Measurements from ENCODE around the gene OAS3.
"Not testable (repeated sequence)": the region's sequence is repeated elsewhere in the genome, so short reads cannot be mapped to it uniquely, and the experiment has no call there.

The OAS3 gene

DNA sequence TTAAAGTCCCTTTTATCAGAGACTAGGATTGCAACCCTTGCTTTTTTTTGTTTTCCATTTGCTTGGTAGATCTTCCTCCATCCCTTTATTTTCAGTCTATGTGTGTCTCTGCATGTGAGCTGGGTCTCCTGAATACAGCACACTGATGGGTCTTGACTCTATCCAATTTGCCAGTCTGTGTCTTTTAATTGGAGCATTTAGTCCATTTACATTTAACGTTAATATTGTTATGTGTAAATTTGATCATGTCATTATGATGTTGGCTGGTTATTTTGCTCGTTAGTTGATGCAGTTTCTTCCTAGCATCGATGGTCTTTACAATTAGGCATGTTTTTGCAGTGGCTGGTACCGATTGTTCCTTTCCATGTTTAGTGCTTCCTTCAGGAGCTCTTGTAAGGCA is 18.9 kb downstream of the OAS3 start:
- not testable (repeated sequence) for DNase-seq

DNA sequence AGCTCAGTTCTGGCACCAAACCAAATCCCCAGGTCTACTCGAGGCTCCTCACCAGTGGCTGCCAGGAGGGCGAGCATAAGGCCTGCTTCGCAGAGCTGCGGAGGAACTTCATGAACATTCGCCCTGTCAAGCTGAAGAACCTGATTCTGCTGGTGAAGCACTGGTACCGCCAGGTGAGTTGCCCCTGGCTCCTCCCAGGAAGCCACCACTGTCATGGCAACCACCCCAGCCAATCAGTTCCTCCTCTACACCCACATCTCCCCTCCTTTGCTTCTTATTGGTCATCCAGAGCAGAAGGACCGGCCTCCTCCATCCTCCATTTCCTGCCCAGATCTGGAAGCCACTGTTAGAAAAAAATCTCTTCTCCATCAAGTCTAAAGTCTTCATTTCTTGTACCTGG is 22.8 kb downstream of the OAS3 start:
- DNase-seq = no peak

DNA sequence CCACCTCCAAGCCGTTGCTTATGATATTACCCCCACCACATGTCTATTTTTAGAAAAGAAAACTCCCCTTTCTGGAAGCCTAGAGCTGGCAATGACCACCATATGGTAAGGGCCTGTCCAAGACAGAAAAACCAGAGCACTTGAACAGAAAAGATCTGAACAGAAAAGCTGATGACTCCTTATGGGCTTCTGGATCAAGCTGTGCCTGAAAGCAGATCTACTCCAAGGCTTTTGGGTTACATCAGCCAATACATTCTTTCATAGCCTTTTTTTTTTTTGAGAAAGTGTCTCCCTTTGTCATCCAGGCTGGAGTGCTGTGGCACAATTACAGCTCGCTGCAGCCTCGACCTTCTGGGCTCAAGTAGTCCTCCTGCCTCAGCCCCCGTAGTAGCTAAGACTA is 23.3 kb downstream of the OAS3 start:
- no peak for DNase-seq

DNA sequence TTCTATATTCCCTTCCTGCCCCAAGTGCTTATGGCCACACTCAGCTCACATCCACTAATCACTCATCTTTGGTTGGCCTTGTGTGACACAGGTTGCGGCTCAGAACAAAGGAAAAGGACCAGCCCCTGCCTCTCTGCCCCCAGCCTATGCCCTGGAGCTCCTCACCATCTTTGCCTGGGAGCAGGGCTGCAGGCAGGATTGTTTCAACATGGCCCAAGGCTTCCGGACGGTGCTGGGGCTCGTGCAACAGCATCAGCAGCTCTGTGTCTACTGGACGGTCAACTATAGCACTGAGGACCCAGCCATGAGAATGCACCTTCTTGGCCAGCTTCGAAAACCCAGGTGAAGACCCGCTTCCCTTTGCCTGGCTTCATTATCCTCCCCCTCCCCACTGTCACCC is 24.3 kb downstream of the OAS3 start:
- no peak for DNase-seq

DNA sequence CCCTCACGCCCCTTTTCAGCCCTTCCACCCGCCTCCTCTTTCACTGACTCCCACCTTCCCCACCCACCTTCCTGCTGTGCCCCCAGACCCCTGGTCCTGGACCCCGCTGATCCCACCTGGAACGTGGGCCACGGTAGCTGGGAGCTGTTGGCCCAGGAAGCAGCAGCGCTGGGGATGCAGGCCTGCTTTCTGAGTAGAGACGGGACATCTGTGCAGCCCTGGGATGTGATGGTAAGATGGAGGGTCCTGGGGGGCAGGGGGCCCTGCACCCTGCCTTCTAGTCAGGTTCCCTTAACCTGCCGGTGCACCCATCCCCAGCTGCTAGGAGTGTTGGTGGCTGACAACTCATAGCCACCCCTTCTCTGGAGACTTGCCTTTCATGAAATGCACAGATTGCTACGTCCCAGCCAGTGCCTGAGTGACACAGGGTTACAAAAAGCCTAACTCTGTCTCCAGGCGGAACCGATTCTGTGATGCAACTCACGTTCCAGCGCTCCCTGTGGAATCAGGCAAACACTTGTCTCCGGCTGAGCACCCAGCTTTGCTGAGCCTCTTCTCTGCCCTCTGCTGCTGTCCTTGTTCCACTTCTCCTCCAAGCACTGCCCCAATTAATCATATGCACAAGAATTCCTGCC is 25.1 kb downstream of the OAS3 start:
- no peak for DNase-seq

DNA sequence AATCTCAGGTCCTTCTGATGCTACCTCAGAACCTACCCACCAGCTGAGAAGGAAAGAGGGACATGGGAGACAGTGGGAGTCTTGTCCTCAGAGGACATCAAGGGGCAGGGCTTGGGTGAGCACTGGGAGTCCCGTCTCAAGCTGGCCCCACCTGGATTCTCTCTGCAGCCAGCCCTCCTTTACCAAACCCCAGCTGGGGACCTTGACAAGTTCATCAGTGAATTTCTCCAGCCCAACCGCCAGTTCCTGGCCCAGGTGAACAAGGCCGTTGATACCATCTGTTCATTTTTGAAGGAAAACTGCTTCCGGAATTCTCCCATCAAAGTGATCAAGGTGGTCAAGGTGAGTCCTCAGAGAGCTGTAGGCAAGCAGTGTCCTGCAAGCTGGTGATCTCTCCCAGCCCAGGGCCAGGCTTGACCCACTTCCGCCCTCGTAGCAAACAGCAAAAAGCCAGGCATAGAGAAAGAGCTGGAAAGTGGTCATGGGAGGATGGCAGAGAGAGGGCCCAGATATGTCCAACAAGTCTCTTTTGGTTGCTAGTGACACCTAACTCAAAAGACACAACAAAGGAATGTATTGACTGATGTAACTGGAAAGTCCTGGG is 25.9 kb downstream of the OAS3 start:
- DNase-seq = no peak

DNA sequence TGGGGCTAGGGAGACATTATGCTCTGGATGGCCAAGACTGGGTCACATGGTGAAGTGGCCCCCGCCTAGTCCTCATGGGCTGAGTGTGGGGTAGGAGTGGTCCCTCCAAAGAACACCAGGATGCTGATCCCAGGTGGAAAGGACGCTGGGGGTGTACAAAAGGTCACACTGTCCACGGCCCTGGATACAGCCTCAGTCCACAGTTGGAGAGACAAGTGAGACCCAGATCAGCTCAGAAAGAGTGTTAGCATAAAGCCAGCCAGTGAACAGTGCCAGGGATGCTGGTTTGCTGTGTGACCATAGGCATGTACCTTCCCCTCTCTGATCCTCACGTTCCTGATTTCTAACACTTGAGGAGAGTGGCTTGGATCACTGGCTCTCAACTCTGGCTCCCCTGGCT is 26.6 kb downstream of the OAS3 start:
- no peak for DNase-seq

DNA sequence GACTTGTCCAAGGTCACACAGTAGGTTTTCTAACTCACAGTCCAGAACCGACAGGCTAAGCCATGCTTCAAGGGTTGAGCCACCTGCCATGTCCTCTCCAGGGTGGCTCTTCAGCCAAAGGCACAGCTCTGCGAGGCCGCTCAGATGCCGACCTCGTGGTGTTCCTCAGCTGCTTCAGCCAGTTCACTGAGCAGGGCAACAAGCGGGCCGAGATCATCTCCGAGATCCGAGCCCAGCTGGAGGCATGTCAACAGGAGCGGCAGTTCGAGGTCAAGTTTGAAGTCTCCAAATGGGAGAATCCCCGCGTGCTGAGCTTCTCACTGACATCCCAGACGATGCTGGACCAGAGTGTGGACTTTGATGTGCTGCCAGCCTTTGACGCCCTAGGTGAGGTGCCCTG is 27.4 kb downstream of the OAS3 start:
- no peak for DNase-seq

DNA sequence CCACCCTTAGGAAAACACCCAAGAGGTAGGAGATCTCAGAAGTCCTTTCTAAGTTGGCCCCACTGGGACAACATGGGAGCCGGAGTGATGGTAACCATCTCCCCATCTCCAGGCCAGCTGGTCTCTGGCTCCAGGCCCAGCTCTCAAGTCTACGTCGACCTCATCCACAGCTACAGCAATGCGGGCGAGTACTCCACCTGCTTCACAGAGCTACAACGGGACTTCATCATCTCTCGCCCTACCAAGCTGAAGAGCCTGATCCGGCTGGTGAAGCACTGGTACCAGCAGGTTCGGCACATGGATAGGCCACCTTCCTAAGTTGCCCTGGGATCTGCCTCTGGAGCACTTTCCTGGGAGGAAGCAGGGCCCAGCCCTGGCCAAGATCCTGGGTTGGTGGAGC is 29.0 kb downstream of the OAS3 start:
- no peak for DNase-seq

DNA sequence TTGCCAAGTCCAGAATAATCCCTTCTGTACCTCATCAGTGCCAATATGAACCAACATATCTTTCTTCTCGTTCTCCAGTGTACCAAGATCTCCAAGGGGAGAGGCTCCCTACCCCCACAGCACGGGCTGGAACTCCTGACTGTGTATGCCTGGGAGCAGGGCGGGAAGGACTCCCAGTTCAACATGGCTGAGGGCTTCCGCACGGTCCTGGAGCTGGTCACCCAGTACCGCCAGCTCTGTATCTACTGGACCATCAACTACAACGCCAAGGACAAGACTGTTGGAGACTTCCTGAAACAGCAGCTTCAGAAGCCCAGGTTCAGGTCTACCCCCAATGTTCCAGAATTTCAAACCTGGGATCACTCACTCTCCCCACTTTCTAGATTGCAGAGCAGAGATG is 29.6 kb downstream of the OAS3 start:
- no peak for DNase-seq

DNA sequence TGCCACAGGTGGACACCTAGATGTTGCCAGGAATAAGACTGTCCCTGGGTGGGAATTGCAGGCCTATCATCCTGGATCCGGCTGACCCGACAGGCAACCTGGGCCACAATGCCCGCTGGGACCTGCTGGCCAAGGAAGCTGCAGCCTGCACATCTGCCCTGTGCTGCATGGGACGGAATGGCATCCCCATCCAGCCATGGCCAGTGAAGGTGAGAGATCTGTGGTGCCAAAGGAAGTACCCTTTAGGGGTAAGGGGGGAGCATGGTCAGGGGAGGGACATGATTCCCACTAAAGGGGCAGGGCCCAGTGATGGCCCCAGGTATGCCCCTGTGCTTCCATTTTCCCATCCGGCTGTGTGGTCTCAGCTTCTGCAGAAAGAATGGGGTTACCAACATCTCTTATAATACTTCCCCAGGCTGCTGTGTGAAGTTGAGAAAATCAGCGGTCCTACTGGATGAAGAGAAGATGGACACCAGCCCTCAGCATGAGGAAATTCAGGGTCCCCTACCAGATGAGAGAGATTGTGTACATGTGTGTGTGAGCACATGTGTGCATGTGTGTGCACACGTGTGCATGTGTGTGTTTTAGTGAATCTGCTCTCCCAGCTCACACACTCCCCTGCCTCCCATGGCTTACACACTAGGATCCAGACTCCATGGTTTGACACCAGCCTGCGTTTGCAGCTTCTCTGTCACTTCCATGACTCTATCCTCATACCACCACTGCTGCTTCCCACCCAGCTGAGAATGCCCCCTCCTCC is 31.5 kb downstream of the OAS3 start:
- no peak for DNase-seq

DNA sequence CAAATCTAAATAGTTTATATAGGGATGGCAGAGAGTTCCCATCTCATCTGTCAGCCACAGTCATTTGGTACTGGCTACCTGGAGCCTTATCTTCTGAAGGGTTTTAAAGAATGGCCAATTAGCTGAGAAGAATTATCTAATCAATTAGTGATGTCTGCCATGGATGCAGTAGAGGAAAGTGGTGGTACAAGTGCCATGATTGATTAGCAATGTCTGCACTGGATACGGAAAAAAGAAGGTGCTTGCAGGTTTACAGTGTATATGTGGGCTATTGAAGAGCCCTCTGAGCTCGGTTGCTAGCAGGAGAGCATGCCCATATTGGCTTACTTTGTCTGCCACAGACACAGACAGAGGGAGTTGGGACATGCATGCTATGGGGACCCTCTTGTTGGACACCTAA is 32.1 kb downstream of the OAS3 start:
- DNase-seq = no peak

DNA sequence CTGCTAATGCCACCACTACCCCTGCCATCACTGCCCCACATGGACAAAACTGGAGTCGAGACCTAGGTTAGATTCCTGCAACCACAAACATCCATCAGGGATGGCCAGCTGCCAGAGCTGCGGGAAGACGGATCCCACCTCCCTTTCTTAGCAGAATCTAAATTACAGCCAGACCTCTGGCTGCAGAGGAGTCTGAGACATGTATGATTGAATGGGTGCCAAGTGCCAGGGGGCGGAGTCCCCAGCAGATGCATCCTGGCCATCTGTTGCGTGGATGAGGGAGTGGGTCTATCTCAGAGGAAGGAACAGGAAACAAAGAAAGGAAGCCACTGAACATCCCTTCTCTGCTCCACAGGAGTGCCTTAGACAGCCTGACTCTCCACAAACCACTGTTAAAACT is 33.0 kb downstream of the OAS3 start:
- no peak for DNase-seq

DNA sequence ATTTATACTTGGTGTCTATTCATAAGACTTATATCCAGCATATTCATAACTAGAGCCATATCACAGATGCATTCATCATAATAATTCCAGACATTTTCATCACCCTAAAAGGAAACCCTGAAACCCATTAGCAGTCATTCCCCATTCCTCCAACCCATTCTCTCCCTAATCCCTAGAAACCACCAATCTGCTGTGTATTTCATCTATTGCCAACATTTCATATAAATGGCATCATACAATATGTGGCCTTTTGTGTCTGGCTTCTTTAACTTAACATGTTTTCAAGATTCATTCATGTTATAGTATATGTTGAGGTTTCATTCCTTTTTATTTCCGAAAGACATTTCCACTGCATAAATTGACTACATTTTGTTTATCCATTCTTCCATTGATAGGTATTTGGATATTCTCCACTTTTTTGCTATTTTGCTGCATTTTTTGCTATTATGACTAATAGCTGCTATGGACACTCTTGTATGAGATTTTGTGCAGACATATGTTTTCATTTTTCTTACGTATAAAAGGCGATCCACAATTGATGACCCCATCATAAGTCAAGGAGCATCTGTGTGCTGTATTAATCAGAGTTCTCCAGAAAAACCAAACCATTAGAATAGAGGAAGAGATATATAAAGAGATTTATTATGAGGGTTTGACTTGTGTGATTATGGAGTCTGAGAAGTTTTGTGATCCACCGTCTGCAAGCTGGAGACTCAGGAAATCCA is 34.9 kb downstream of the OAS3 start:
- DNase-seq = no peak

DNA sequence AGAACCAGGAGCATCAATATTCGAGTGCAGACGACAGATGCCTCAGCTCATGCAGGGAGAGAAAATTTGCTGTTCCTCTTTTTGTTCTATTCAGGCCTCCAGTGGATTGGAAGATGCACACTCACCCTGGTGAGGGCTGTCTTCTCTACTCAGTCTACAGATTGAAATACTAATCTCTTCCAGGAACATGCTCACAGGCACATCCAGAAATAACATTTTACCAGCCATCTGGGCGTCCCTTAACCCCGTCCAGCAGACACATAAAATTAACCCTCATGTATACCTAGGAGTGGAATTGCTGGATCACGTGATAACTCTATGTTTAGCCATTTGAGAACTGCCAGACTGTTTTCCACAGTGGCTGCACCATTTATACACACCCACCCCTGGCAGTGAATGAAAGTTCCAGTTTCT is 35.6 kb downstream of the OAS3 start:
- no peak for DNase-seq

DNA sequence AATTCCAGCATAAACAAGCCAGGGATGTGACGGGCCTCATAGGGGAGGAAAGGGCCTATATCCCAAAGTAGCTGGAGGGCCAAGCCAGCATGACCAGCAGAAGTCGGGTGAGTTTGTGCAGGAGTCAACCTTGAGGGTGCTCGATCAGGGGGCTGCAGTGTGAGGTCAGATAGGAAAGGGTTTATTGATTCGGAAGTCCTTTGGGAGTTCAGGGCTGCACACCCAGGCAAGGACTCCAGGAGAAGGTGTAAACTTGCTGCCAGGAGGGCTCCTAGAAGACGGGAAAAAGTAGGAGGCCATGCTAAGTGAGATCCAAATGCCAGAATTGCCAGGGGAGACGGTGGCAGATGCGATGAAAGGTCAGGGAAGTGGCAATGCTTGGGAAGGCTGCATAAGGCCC is 36.6 kb downstream of the OAS3 start:
- no peak for DNase-seq

DNA sequence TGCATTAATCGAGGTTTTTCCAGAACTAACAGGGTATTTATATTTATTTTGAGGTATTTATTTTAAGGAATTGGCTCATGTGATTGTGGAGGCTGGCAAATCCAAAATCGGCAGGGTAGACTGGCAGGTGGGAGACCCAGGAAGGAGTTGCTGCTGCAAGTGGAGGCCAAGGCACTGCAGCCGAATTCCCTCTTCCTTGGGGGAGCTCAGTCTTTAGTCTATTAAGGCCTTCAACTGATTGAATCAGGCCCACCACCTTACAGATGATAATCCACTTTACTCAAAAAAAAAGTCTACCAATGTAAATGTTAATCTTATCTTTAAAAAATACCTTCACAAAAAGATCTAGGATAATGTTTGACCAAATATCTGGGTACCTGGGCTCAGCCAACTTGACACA is 38.9 kb downstream of the OAS3 start:
- DNase-seq = no peak

DNA sequence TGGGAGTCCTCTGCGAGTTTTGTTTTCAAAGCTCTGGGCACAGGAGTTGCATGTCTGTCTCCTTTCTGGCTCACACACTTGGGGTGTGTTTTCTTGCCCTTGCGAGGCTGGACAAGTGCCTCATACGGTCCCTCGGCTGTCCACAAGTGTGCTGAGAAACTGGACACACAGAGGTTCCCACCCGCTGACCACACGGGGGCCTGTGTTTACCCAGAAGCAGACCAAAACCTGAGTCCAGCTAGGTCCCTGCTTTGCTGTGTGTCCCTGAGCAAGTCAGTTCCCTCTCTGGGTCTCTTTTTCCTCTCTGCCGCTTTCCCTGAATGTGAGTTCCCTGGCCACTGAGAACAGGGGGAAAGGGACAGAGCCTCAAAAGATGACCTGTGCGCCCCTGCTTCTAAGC is 39.4 kb downstream of the OAS3 start:
- no peak for DNase-seq

DNA sequence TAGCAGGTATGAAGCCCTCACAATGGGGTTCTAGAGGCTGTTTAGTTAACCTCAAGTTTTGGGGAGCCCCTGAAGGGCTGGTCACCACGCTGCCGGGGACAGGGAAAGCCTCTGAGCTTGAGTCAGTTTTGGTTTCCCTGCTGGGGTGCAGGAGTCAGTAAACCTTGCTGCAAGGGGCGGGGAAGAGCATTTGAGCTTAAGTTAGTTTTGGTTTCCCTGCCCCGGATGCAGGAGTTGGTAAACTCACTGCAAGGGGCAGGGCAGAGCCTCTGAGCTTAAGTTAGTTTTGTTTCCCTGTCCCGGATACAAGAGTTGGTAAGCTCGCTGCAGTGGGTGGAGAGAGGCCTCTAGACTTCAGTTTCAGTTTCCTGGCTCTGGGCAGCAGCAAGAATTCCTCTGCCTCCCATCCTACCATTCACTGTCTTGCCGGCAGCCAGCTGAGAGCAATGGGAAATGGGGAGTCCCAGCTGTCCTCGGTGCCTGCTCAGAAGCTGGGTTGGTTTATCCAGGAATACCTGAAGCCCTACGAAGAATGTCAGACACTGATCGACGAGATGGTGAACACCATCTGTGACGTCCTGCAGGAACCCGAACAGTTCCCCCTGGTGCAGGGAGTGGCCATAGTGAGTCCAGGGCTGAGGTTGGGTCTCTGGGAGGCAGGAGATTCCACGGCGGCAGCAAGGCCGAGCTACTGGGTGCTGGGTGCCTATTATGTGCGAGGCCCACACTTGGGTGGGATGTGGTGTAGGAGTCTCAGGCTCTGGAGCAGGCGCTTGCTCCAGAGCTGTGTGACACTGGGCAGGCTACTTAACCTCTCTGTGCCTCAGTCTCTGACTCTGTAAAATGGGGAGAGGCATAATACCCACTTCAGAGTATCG is 40.1 kb downstream of the OAS3 start, which contains the start of gene OAS2:
Gene OAS2, plus strand, starts transcription at position 357 of the 878 bp plus-strand sequence. Its CDS starts 90 bp downstream, at position 447.
- peak; percentile 49 for DNase-seq

DNA sequence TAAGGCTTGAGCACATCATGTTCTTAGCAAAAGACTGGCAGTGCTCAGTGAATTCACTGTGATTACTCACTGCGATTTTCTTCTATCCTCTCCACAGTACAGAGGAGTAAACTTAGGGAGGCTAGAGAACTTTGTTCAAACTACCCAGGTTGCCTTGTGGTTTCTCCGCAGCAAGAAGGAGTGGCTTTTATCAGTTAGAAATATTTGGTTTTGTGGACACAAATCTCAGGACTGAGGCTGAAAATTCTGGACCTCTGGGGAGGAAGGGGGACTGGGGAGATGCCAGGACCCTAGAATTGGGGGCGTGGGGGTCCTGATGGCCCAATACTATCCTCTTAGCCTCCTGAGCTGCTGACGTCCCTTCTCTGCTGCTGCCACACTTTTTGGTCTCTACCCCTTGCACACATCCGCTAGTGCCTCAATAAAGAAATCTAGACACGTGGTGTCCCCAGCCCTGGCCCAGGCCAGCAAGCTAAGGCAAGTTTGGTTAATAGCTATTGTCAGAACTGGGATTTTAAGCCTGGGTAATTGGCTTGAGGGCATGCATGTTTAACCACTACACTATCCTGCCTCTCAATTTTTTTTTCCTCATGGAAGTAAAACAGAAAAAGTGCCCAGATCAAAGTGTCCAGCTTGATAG is 40.9 kb downstream of the OAS3 start:
- no peak for DNase-seq

DNA sequence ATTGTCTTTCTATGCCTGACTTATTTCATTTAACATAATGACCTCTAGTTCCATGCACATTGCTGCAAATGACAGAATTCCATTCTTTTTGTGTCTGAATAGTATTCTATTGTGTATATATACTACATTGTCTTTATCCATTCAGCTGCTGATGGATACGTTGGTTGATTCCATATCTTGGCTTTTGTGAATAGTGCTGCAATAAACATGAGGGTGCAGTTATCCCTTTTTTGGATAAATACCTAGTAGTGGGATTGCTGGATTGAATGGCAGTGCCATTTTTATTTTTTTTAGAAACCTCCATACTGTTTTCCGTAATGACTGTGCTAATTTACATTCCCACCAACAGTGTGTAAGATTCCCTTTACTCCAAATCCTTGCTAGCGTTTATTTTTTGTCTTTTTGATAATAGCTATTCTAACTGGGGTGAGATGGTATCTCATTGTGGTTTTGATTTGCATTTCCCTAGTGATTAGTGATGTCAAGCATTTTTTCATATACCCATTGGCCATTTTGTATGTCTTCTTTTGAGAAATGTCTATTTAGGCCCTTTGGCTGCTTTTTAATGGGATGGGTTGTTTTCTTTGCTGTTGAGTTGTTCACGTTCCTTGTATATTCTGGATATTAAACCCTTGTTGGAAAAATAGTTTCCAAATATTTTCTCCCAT is 42.4 kb downstream of the OAS3 start:
- no peak for DNase-seq
